ENCODE results near the gene FOXP1. TPM values are rescaled to one million over a fixed set of nuclear protein-coding genes. Genes with fewer than 3 reads are reported as not detected.

Gene FOXP1
- total RNA-seq, 4 donors from 2014 or later: 13.2 to 46.6 (median 29.2) TPM

DNA sequence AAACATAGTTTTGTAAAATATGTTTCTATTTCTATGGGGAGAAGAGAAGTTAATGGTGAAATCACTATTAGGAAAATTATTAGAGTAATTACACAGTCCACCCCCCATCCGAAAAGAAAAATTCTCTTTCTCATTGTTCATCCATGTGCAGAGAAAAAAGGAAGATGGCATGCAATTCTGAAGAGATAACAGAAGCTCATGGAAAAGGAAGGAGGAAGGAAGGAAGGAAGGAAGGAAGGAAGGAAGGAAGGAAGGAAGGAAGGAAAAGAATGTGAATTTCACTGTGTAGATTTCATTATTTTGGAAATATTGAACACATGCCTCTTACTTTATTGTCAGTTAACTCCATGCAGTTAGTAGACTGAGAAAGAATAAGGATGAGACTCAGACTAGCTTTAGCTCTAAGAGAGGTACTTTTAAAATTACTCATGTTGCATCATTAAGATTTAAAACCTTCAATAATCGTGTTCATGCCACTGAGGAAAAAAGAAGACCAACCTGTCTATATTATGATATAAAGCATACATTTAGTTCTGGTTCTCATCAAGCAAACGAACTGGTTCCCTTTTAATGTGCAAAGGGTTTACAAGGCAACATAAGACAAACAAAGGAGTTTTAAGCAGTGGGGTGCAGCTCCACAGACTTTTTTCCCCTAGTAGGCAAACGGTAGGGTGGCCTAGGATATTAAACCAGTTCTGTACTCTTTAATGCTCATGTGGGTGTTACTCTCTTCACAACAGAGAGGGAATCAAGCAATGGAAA, 379.6 kb downstream of the FOXP1 start:
- ATAC-seq (no peak), DNase-seq (no peak)
- Histone ChIP-seq H3K36me3 (no peaks in the 10 kb centered on the region), H3K4me1 (peaks cover 9 to 23% of the 10 kb centered on the region in 2 donors), H3K4me3 (no peak overlapping the region), H3K9me3 (no peaks in the 10 kb centered on the region), H3K27ac (no peak overlapping the region), H3K27me3 (no peaks in the 10 kb centered on the region)
- intact Hi-C loops (cut with DNase I; ENCODE audit: low total_unique reads): no loop called here
- TF ChIP-seq, protein P1, sequence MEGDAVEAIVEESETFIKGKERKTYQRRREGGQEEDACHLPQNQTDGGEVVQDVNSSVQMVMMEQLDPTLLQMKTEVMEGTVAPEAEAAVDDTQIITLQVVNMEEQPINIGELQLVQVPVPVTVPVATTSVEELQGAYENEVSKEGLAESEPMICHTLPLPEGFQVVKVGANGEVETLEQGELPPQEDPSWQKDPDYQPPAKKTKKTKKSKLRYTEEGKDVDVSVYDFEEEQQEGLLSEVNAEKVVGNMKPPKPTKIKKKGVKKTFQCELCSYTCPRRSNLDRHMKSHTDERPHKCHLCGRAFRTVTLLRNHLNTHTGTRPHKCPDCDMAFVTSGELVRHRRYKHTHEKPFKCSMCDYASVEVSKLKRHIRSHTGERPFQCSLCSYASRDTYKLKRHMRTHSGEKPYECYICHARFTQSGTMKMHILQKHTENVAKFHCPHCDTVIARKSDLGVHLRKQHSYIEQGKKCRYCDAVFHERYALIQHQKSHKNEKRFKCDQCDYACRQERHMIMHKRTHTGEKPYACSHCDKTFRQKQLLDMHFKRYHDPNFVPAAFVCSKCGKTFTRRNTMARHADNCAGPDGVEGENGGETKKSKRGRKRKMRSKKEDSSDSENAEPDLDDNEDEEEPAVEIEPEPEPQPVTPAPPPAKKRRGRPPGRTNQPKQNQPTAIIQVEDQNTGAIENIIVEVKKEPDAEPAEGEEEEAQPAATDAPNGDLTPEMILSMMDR (IDR thresholded peaks at IDR 0.05 in 4 of 5, conservative IDR thresholded peaks at IDR 0.05 in 1 of 5): no peak
- no peak for TF ChIP-seq POLR2A (IDR thresholded peaks at IDR 0.05)
- in situ Hi-C loops (cut with MboI; ENCODE audit: low sequenced_read_pairs in 4 of 4): no loop called here

DNA sequence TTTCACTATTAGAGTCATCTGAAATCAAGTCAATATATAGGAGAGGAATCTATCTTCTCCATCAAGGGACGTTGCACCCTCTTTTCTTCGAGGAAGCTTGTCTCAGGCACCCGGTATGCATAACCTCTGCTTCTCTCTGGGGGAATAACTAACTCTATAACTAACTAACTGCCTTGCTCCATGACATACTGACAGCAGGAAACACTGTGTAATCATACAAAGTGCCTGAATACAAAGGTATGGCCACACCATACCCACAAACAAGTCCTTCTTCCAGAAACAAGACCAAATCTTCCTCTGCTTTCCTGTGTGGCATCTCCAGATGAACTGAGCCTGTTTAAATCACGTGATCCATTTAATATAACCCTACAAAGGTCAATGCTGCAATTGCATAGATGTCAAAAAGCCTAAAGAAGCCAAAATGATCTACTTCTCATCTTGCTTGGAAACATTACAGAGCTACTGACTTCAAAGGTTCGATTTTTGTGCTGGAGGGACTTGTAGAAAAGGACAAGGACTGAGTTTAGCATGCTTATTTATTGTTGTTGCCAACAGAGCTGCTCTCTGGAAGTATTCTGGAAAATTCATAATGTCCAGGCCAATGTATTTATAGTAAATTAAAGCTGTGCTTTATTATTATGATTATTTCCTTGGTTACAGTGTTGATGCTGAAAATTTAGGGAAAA, 380.5 kb downstream of the FOXP1 start:
- Histone ChIP-seq H3K4me1 (peaks cover 4 to 17% of the 10 kb centered on the region in 2 donors), H3K27ac (no peak overlapping the region), H3K9me3 (no peaks in the 10 kb centered on the region), H3K36me3 (no peaks in the 10 kb centered on the region), H3K27me3 (no peaks in the 10 kb centered on the region), H3K4me3 (no peak overlapping the region)
- DNase-seq (no peak), ATAC-seq (no peak)
- TF ChIP-seq, protein P1 (IDR thresholded peaks at IDR 0.05 in 4 of 5, conservative IDR thresholded peaks at IDR 0.05 in 1 of 5): no peak
- TF ChIP-seq POLR2A (IDR thresholded peaks at IDR 0.05): no peak
- in situ Hi-C loops (cut with MboI; ENCODE audit: low sequenced_read_pairs in 4 of 4): no loop called here
- intact Hi-C loops (cut with DNase I; ENCODE audit: low total_unique reads): no loop called here

DNA sequence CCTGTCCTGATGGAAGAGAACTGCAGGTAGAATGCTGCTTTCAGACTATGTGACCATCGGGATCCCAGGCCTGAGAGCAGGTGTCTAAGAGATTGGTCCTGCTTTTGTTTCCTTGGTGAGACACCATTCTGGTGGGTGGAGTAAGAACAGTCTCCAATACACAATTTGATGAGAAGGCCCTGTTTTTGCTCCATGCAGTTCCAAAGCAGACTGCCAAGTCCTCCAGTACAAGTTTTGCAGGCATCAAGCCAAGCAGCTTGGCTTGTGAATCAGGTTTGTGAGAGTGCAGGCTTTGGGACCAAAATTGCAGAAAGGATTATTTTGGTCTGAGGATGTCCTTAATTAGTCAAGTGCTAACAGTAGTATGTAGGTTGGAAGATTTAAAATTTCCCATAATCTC, 381.6 kb downstream of the FOXP1 start:
- DNase-seq: peak; percentile 19 to 48
- TF ChIP-seq, protein P1 (IDR thresholded peaks at IDR 0.05 in 4 of 5, conservative IDR thresholded peaks at IDR 0.05 in 1 of 5): no peak
- TF ChIP-seq POLR2A (IDR thresholded peaks at IDR 0.05): no peak
- Histone ChIP-seq H3K9me3 (no peaks in the 10 kb centered on the region), H3K27me3 (no peaks in the 10 kb centered on the region), H3K36me3 (no peaks in the 10 kb centered on the region), H3K4me3 (no peak overlapping the region), H3K4me1 (peaks cover 4 to 17% of the 10 kb centered on the region in 2 donors), H3K27ac (no peak overlapping the region)
- ATAC-seq: peak in 1 of 2 donors; percentile 59
- in situ Hi-C loops (cut with MboI; ENCODE audit: low sequenced_read_pairs in 4 of 4) (no loop called here), intact Hi-C loops (cut with DNase I; ENCODE audit: low total_unique reads) (no loop called here)

DNA sequence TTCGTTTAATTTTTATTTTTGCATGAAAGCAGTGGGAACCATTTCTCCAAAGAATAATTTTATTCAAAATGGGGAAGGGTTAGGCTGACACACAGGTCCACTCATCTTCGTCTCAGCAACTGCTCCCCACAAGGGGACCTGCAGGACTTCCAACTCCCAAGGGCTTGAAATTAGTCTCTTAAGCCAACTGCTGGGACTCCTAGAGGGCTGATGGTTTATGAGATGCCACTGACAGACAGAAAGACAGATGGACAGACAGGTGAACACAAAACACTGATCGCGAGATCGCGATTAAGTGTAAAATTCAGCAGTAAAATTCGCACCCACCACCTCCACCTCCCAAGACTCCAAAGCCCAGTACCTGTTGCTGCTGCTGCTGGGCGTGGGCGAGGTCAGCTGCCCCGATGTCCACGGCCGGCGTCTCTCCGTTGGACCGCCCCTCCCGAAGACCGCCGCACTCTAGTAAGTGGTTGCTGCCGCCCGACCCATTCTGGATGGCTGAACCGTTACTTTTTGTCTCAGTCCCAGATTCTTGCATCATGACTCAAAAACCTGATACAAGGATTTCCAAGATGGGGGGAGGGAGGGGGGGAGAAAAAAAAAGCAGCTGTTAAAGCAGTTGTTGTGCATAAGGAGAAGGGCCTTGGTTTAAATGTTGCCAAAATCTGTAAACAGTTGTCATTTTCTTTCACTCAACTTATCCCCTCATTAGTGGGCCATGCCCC, 385.5 kb downstream of the FOXP1 start:
- Histone ChIP-seq H3K4me3 (peak overlapping the region in 1 of 4 donors; percentile 16), H3K27ac (no peak overlapping the region), H3K9me3 (no peaks in the 10 kb centered on the region), H3K36me3 (no peaks in the 10 kb centered on the region), H3K27me3 (no peaks in the 10 kb centered on the region), H3K4me1 (peaks cover 10 to 29% of the 10 kb centered on the region in 2 donors)
- TF ChIP-seq, protein P1 (IDR thresholded peaks at IDR 0.05 in 4 of 5, conservative IDR thresholded peaks at IDR 0.05 in 1 of 5): no peak
- TF ChIP-seq POLR2A (IDR thresholded peaks at IDR 0.05): no peak
- intact Hi-C loops (cut with DNase I; ENCODE audit: low total_unique reads) (no loop called here), in situ Hi-C loops (cut with MboI; ENCODE audit: low sequenced_read_pairs in 4 of 4) (no loop called here)
- ATAC-seq (peak; percentile 20 to 38), DNase-seq (no peak)
